ENCODE measurements around the gene CREBBP. TPM values are rescaled to one million over a fixed set of nuclear protein-coding genes. Genes with fewer than 3 reads are reported as not detected.
A peak's percentile ranks its signal among the peaks of the same experiment; 100 is the strongest.

CREBBP gene
- polyA plus RNA-seq, 1 of the 3 experiments (the other 2 are of a cell fraction), result 5.7 TPM

DNA sequence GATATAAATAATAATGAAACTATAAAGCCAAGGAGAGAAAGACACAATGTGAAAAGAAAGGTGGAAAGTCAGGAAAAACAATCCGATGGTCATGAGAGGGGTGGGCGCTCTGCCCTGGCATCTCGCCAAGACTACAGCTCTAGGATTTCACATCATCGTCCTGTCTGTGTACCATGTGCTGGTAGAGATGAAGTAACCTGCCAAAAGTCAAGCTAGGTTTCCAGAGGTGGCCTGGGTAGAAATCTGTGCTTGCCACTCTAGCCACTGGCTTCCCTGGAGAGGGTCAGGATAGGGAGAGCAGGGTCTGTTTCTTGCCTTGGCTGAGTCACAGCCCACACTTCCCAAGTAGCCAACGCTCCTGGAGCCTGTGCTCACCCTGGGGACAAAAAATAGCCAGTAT is 132.2 kb downstream of the CREBBP start:
- Histone ChIP-seq H3K9me2 (no peaks in the 10 kb centered on the region), H3K4me1 (ENCODE audit: control insufficient read depth in 1 of 2, insufficient read depth in 2 of 2, low read depth in 1 of 2, low read length in 1 of 2) (peaks cover 0 to 2% of the 10 kb centered on the region in 2 experiments; a peak in 1 of 4 replicates), H3K27ac (ENCODE audit: low read depth in 2 of 2, low read length in 1 of 2) (no peak overlapping the region), H3K79me2 (ENCODE audit: insufficient read depth) (peaks cover 7% of the 10 kb centered on the region; the same call in 1 of the 2 replicates), H3K4me3 (ENCODE audit: low read depth in 2 of 2, low read length in 1 of 2) (no peak overlapping the region), H2AFZ (ENCODE audit: low read depth) (no peak overlapping the region), H3F3A (replicated peaks; ENCODE audit: insufficient read depth) (no peaks in the 10 kb centered on the region), H3K36me3 (replicated peaks in 1 of 2; ENCODE audit: control insufficient read depth in 1 of 2, insufficient read depth in 2 of 2, low read length in 1 of 2) (peaks cover 44 to 59% of the 10 kb centered on the region in 2 experiments), H3K9ac (no peak overlapping the region), H3K4me2 (no peak overlapping the region), H4K20me1 (ENCODE audit: insufficient read depth) (no peaks in the 10 kb centered on the region; the same call in 1 of the 2 replicates), H3K27me3 (ENCODE audit: insufficient read depth) (no peaks in the 10 kb centered on the region), H3K9me3 (no peaks in the 10 kb centered on the region)
- 75% methylated on average over 4 of the region's 5 CpGs for WGBS (ENCODE audit: low lambda C conversion rate)
- no peak for DNase-seq
- ChIA-PET CTCF (no interaction called here), POLR2A (no interaction called here)
- TF ChIP-seq MEF2A (IDR thresholded peaks at IDR 0.05; ENCODE audit: borderline replicate concordance, low read depth) (no peak), YY1 (IDR thresholded peaks at IDR 0.05; ENCODE audit: low read depth) (no peak), NFIC (IDR thresholded peaks at IDR 0.05; ENCODE audit: borderline replicate concordance) (peak; percentile 28), SIN3A (IDR thresholded peaks at IDR 0.05; ENCODE audit: borderline replicate concordance, low read depth, low read length) (no peak)
- TF ChIP-seq, protein P1, sequence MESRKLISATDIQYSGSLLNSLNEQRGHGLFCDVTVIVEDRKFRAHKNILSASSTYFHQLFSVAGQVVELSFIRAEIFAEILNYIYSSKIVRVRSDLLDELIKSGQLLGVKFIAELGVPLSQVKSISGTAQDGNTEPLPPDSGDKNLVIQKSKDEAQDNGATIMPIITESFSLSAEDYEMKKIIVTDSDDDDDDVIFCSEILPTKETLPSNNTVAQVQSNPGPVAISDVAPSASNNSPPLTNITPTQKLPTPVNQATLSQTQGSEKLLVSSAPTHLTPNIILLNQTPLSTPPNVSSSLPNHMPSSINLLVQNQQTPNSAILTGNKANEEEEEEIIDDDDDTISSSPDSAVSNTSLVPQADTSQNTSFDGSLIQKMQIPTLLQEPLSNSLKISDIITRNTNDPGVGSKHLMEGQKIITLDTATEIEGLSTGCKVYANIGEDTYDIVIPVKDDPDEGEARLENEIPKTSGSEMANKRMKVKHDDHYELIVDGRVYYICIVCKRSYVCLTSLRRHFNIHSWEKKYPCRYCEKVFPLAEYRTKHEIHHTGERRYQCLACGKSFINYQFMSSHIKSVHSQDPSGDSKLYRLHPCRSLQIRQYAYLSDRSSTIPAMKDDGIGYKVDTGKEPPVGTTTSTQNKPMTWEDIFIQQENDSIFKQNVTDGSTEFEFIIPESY (IDR thresholded peaks at IDR 0.05; ENCODE audit: borderline replicate concordance, low read depth), result no peak
- TF ChIP-seq, protein P2, sequence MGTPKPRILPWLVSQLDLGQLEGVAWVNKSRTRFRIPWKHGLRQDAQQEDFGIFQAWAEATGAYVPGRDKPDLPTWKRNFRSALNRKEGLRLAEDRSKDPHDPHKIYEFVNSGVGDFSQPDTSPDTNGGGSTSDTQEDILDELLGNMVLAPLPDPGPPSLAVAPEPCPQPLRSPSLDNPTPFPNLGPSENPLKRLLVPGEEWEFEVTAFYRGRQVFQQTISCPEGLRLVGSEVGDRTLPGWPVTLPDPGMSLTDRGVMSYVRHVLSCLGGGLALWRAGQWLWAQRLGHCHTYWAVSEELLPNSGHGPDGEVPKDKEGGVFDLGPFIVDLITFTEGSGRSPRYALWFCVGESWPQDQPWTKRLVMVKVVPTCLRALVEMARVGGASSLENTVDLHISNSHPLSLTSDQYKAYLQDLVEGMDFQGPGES (IDR thresholded peaks at IDR 0.05; ENCODE audit: low read depth, low read length), result no peak

DNA sequence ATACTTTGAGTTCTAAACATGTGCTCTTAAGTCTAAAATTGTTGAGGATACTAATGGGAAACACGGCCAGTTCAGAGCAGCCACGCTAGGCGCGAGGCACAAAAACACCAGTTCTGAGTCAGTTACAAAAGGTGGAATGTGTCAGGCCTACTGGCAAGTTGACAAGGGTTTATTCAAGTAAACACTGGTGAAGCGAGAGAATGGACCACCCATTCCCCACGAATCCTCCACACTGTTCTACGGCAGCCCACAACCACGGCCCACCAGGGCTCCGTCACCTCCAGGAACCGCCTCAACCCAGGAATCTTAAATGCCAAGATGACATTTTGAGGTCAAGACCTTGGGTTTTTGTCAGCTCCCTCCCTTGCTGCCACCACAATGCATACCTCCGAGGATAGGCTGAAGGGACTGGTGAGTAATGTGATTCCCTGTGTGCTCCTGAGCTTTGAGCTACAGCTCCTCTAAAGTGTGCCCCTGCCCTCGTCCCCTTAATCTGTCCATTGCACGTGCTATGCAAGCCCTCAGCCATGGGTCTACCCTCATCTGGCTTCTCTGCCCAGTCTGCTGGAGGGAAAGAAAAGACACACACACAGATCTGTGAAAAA is 134.7 kb downstream of the CREBBP start:
- POLR2A ChIA-PET, result no interaction called here
- Histone ChIP-seq H3K4me3 (ENCODE audit: low read depth in 2 of 2, low read length in 1 of 2) (no peak overlapping the region), H3K9me3 (no peaks in the 10 kb centered on the region), H4K20me1 (ENCODE audit: insufficient read depth) (no peaks in the 10 kb centered on the region), H3K27ac (ENCODE audit: low read depth in 2 of 2, low read length in 1 of 2) (no peak overlapping the region), H3K79me2 (ENCODE audit: insufficient read depth) (no peaks in the 10 kb centered on the region), H3K36me3 (replicated peaks in 1 of 2; ENCODE audit: control insufficient read depth in 1 of 2, insufficient read depth in 2 of 2, low read length in 1 of 2) (peaks cover 56 to 63% of the 10 kb centered on the region in 2 experiments), H3K27me3 (ENCODE audit: insufficient read depth) (no peaks in the 10 kb centered on the region), H3K9me2 (no peaks in the 10 kb centered on the region), H2AFZ (ENCODE audit: low read depth) (no peak overlapping the region), H3F3A (replicated peaks; ENCODE audit: insufficient read depth) (no peaks in the 10 kb centered on the region), H3K9ac (no peak overlapping the region), H3K4me1 (ENCODE audit: control insufficient read depth in 1 of 2, insufficient read depth in 2 of 2, low read depth in 1 of 2, low read length in 1 of 2) (no peaks in the 10 kb centered on the region), H3K4me2 (no peak overlapping the region)
- CTCF ChIA-PET, result no interaction called here
- TF ChIP-seq RCOR1 (IDR thresholded peaks at IDR 0.05; ENCODE audit: low read length) (no peak), GABPA (IDR thresholded peaks at IDR 0.05; ENCODE audit: low read depth) (no peak), POLR2AphosphoS5 (IDR thresholded peaks at IDR 0.05; ENCODE audit: low read depth, low read length) (no peak), RAD21 (IDR thresholded peaks at IDR 0.05; ENCODE audit: low read length) (no peak), RFX5 (IDR thresholded peaks at IDR 0.05; ENCODE audit: low read length) (no peak), FOXJ3 (CRISPR knock-in tag; IDR thresholded peaks at IDR 0.05) (no peak), JUND (IDR thresholded peaks at IDR 0.05) (no peak), EZH2phosphoT487 (IDR thresholded peaks at IDR 0.05; ENCODE audit: borderline replicate concordance, low read depth) (no peak)
- TF ChIP-seq, protein P3, sequence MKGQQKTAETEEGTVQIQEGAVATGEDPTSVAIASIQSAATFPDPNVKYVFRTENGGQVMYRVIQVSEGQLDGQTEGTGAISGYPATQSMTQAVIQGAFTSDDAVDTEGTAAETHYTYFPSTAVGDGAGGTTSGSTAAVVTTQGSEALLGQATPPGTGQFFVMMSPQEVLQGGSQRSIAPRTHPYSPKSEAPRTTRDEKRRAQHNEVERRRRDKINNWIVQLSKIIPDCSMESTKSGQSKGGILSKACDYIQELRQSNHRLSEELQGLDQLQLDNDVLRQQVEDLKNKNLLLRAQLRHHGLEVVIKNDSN (IDR thresholded peaks at IDR 0.05; ENCODE audit: borderline replicate concordance, low read depth), result no peak
- TF ChIP-seq, protein P2 (IDR thresholded peaks at IDR 0.05; ENCODE audit: low read depth, low read length), result no peak
- TF ChIP-seq, protein P1 (IDR thresholded peaks at IDR 0.05; ENCODE audit: borderline replicate concordance, low read depth), result no peak
- TF ChIP-seq, protein P4, sequence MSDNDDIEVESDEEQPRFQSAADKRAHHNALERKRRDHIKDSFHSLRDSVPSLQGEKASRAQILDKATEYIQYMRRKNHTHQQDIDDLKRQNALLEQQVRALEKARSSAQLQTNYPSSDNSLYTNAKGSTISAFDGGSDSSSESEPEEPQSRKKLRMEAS (IDR thresholded peaks at IDR 0.05; ENCODE audit: low read depth), result no peak
- 97% methylated on average over 13 of the region's 13 CpGs for WGBS (ENCODE audit: low lambda C conversion rate)
- DNase-seq, result no peak
